Fibroblast of lung (primary cell): Measurements from ENCODE around the gene MSMO1.

Source experiments
- EZH2 ChIP-seq: IDR thresholded peaks from 2 replicates; pipeline ENCODE4 v1.5.1; 2012; ENCODE audit warnings: low read length, control low read depth, mild to moderate bottlenecking; ENCODE audit errors: missing control alignments
- TF ChIP-seq, protein P1 (sequence below), 2 donors: IDR thresholded peaks in 1 of 2; conservative IDR thresholded peaks in 1 of 2; 1 replicate in 1 of 2; 2 replicates in 1 of 2; pipeline ENCODE4 v1.5.1; 2011 to 2012; ENCODE audit warnings: low read length in 2 of 2, control low read depth in 1 of 2, inconsistent platforms in 1 of 2, low read depth in 1 of 2, mild to moderate bottlenecking in 1 of 2

DNA sequence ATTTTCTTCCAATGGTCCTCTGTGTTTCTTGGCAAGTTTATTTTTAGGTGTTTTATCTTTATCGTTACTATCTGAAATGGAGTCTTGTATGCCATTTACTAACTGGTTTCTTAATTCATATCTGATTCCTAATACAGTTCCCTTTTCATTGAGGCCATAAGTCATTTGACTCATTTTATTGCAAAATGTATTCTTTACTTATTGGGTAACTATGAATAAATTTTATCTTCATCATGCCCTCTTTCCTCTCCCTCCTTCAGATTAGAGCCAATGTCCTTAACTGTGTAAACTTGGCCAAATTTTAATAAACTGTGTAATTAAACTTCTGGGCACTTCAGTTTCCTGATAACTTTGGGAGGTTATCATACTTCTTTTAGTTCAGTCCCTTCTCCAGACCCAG, 19.3 kb upstream of the MSMO1 start:
- TF ChIP-seq, protein P1, sequence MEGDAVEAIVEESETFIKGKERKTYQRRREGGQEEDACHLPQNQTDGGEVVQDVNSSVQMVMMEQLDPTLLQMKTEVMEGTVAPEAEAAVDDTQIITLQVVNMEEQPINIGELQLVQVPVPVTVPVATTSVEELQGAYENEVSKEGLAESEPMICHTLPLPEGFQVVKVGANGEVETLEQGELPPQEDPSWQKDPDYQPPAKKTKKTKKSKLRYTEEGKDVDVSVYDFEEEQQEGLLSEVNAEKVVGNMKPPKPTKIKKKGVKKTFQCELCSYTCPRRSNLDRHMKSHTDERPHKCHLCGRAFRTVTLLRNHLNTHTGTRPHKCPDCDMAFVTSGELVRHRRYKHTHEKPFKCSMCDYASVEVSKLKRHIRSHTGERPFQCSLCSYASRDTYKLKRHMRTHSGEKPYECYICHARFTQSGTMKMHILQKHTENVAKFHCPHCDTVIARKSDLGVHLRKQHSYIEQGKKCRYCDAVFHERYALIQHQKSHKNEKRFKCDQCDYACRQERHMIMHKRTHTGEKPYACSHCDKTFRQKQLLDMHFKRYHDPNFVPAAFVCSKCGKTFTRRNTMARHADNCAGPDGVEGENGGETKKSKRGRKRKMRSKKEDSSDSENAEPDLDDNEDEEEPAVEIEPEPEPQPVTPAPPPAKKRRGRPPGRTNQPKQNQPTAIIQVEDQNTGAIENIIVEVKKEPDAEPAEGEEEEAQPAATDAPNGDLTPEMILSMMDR (conservative IDR thresholded peaks at IDR 0.05 in 1 of 2, IDR thresholded peaks at IDR 0.05 in 1 of 2; ENCODE audit: low read depth in 1 of 2, low read length in 2 of 2) = no peak
- TF ChIP-seq EZH2 = no peak
